Stimulated activated CD8-positive, alpha-beta memory T cell treated with anti-CD3 and anti-CD28 coated beads, Interleukin-4, amount 100 ng/mL, for 1 hour (primary cell): ENCODE data around the gene ZNF845.
"Not testable (repeated sequence)": the region's sequence is repeated elsewhere in the genome, so short reads cannot be mapped to it uniquely, and the experiment has no call there.

Experiments
- DNase-seq, 2 donors: peaks; one replicate each; pipeline ENCODE4 v3.0.0-alpha.2; 2020; ENCODE audit warnings: low read depth in 2 of 2, low spot score in 1 of 2

Gene ZNF845

GRCh38 chr19:53374743-53375142 lies 41.2 kb downstream of the ZNF845 start:
- no peak for DNase-seq

GRCh38 chr19:53381376-53381775 lies 47.8 kb downstream of the ZNF845 start:
- no peak for DNase-seq

GRCh38 chr19:53388168-53388567 lies 54.6 kb downstream of the ZNF845 start:
- no peak for DNase-seq

DNA sequence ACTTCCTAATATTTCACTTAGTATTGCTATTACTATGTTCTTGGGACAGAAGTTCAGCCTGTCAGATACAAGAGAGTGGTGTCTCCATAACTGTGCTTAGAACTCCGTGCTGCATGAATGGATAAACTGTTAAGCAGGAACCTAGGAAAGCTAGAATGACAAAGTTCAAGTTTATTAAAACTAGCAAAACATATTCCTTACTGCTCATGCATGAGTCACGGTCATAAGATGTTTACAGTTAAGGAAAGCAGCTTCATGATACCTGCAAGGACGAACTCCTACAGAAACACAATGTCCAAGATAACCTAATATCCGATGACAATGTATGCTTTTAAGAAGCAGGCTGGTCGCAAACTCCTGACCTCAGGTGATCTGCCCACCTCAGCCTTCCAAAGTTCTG lies 55.4 kb downstream of the ZNF845 start:
- no peak for DNase-seq

DNA sequence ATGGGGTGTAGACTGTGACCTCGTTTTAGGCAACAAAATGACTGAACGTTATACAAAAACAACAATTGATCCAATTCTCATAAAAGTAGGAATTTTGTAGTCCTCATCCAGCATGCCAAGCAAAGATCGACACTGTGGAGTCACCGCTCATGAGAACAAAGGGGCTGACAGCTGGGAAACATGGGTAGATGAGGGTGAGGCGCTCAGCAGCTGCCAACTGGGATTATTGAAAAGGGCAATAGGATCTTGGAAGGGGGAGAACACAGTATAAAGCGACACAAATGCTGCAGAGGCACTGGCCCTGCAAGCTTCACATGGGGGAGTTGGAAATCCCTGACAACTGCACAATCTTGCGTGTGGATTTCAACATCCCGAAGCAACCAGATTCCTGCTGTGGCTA lies 56.0 kb downstream of the ZNF845 start:
- no peak for DNase-seq

DNA sequence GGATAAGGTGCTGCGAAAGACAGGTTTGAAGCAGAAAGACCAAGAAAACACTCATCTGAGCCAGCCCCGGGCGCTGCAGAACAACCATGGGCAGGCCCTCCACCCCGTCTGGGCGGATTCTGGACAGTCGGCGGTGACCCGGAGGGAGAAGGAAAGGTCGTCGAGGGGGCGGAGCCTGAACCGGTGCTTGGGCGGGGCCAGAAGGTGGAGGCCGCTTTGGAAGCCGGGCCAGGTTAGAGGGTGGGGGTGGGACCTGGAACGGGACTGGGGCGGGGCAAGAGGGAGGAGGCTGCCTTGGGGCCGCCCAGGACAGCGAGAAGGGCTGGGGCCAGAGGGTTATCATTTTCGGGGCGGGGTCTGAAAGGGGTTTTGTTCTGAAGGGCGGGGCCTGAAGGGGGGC lies 56.4 kb downstream of the ZNF845 start:
- no peak for DNase-seq

DNA sequence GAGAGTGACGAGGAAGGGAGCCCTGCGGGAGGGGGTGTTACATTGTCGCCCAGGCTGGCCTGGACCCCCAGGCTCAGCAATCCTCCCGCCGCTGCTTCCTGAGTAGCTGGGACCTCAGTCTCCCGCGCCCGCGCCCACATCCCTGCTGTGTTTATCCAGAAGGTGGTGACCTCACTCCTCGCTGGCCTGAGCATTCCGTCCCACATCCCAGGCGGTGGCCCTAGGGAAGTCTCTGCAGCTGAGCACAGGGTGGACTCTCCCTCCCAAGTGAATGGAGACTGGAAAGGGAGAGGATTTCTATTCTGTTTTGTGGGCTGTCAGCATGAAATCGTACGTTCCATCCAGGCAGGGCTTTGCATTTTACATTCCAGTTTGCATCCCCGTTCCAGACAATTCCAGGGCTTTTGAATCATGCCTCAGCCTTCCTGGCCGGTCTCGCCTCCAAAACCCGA lies 61.0 kb downstream of the ZNF845 start:
- DNase-seq = peak in 1 of 2 donors; percentile 0

DNA sequence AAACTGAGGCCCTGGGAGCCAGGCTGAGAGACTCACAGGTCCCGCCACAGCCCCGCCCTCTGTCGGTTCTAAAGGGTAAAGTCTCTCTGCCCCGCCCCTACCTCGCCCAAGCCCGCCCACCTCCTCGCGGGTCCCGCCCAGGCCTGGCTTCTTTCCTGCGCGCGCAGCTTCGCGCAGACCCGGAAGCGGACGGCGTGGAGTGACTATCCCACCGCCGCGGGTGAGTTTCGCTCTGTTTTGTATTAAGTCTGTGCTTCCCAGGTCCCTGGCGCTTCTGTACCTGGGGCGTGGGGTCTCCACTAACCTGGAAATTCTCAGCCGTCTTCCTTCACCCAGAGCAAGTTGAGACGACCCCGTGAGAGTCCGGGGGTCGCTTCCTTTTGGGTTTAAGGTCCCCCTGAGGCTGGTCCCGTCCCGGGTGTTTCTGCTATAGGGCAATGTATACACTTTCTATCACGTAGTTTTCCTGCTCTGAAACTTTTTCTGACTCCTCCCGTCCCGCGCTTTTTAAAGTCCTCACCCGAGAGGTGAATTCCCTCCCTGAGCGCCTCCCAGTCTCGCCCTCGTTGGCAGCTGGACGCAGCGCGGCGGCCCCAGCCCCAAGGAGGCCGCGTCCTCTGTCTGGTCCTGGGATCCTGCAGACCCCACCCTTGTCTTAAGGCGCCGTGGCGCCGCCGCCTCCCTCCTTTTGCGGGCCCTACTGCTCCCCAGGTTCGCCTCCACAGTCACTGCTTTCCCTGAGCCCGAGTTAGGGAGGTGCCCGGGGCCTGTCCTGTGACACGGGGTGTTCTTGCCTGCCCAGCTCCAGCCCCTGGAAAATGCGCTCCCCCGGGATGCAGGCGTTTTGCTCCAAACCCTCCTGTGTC lies 61.7 kb downstream of the ZNF845 start, which contains the start of gene ZNF765:
Gene ZNF765 (plus strand): TSS at position 176 of the 866 bp plus-strand sequence. CDS start 2,867 bp downstream, outside the sequence.
- peak; percentile 95 for DNase-seq

DNA sequence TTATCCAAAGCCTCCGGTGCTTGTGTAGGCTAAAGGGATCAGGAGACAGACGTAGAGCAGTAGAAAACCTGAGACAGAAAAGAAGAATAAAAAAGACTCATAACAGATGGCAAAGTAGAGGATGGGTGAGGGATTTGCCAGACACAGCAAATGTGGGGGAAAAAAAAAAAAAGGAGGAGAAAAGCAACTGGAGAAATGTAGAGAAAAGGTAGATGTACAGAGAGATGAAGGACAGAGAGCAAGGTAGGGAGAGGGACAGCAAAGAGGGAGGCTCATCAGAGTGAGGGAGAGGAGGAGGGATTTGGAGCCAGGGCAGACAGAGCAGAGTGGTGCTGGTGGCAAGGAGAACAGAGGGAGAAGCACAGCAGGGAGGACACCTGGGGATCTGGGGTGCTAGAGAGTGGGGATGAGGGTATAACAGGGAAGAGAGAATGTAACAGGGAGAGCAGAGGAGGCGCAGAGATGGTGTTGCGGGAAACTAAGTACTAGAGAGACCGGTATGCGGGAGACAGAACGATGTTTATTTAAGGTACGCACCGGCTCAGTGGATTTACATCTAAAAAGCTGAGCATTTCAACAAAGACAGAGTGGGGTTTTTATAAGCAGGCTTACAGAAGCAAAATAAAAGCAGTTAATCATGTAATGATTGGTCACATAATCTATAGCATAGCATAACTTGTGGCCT lies 62.4 kb downstream of the ZNF845 start:
- not testable (repeated sequence) for DNase-seq

- DNase-seq = no peak
Measured at GRCh38 chr19:53396525-53396868, 62.9 kb downstream of the ZNF845 start.

DNA sequence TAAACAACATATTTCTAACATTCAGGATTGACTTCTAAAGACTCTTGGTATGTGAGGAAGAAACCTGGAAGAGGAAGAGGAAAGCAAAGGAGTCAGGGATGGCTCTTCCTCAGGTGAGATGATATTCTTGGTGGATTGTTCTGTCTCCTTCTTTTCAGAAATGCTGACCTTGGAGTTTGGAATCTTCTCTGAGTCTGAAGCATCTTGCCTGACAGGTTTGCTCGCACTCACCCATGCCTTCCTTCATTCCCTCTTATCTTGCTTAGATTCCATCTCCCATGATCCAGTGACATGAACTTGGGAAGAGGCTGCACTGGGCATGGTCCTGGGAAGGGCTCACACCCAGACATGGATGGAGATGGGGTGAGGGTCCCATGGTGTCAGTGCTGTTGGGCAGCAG lies 64.4 kb downstream of the ZNF845 start:
- not testable (repeated sequence) for DNase-seq
